ENCODE results near the gene ADCY2.

Gene ADCY2

GRCh38 chr5:7845557-7845956 is 449.6 kb downstream of the ADCY2 start:
- DNase-seq (ENCODE audit: low read depth, low spot score) = no peak
- no peak for TF ChIP-seq CTCF (IDR thresholded peaks at IDR 0.05; ENCODE audit: insufficient read depth, low read length, missing control alignments)
- POLR2A ChIA-PET = no interaction called here
- no peak overlapping the region for H3K4me3 ChIP-seq (ENCODE audit: low read depth, low read length)
- CTCF ChIA-PET = interaction anchor here (1.0 kb wide), 1 partner anchor 21 kb away, joined by 3 read pairs; no protein-coding TSS in a partner anchor

DNA sequence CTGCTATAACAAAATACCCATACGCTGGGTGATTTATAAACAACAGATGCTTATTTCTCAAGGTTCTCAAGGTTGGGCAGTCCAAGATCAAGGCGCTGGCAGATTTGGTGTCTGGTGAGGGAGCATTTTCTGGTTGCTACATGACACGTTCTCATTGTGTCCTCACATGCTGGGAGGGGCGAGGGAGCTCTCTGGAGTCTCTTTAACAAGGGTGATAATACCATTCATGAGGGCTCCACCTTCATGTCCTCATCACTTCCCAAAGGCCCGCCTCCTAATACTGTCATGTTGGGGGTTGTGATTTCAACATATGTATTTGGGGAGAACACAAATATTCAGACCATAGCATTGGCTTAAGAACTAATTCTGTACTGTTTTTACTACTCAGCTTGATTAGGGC is 450.4 kb downstream of the ADCY2 start:
- POLR2A ChIA-PET = no interaction called here
- no peak overlapping the region for H3K4me3 ChIP-seq (ENCODE audit: low read depth, low read length)
- CTCF ChIA-PET = interaction anchor here (1.0 to 2.4 kb wide), 2 partner anchors 11 to 22 kb away, joined by 3 to 7 read pairs; no protein-coding TSS in a partner anchor
- DNase-seq (ENCODE audit: low read depth, low spot score) = no peak
- no peak for TF ChIP-seq CTCF (IDR thresholded peaks at IDR 0.05; ENCODE audit: insufficient read depth, low read length, missing control alignments)

DNA sequence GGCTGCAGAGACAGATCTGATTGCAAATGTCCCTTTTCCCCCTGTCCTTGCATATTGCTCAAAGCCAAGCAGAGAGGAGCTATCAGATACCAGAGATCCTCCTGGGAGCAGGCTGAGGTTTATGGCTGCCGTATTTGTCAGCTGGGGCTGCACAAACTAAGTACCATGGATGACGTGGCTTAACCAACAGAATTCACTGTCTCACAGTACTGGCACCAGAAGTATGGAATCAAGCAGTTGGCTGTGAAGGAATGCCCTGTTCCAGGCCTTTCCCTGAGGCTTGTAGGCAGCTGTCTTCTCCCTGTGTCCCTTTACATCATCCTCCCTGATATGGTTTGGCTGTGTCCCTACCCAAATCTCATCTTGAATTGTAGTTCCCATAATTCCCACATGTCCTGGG is 452.4 kb downstream of the ADCY2 start:
- POLR2A ChIA-PET = no interaction called here
- DNase-seq (ENCODE audit: low read depth, low spot score) = no peak
- CTCF ChIA-PET = interaction anchor here (2.4 kb wide), 1 partner anchor 9 kb away, joined by 7 read pairs; no protein-coding TSS in a partner anchor
- no peak for TF ChIP-seq CTCF (IDR thresholded peaks at IDR 0.05; ENCODE audit: insufficient read depth, low read length, missing control alignments)
- H3K4me3 ChIP-seq (ENCODE audit: low read depth, low read length) = no peak overlapping the region

GRCh38 chr5:7849681-7850394 is 453.9 kb downstream of the ADCY2 start:
- DNase-seq (ENCODE audit: low read depth, low spot score) = no peak
- peak overlapping the region; percentile 34 for H3K4me3 ChIP-seq (ENCODE audit: low read depth, low read length)
- CTCF ChIA-PET = no interaction called here
- POLR2A ChIA-PET = no interaction called here
- peak; percentile 14 for TF ChIP-seq CTCF (IDR thresholded peaks at IDR 0.05; ENCODE audit: insufficient read depth, low read length, missing control alignments)

DNA sequence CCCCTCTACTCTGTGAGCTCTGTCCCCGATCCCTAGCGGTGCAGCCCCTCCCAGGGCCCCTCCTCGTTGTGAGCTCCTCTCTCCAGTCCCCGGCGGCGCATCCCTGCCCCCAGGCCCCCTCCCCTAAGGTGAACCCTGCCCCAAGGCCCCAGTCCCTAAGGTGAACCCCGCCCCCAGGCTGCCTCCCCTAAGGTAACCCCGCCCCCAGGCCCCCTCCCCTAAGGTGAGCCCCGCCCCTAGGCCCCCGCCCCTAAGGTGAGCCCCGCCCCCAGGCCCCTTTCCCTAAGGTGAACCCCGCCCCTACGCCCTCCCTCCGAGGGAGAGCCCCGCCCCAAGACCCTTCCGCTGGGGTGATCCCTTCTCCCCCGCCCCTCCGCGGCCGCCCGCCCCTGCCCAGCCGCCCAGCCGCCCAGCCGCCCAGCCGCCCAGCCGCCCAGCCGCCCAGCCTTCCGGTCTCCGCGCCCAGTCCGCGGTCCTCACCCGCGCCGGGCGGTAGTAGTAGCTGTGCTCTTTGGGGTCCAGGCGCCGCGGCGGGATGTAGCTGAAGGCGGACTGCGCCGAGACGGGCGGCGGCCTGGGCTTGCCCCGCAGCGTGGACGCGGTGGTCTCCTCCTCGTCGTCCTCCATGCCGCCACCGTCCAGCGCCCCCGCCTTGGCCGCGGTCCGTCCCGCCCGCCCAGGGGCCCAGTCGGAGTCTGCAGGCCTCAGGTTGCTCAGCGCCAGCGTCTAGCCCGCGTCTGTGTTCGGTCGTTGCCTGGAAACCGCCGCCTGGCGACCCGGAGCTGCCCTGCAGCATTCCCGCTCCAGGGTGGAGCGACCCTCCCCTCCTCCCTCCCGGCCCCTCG is 454.7 kb downstream of the ADCY2 start, which contains the start of gene CFAP90:
Gene CFAP90 (minus strand): TSS at position 739 of the 845 bp plus-strand sequence. CDS start 112 bp downstream, at position 627.
- ChIA-PET CTCF (no interaction called here), POLR2A (no interaction called here)
- H3K4me3 ChIP-seq (ENCODE audit: low read depth, low read length) = peak within 1 kb of the TSS; percentile 55
- DNase-seq (ENCODE audit: low read depth, low spot score) = no peak
- peak; percentile 60 for TF ChIP-seq CTCF (IDR thresholded peaks at IDR 0.05; ENCODE audit: insufficient read depth, low read length, missing control alignments)

DNA sequence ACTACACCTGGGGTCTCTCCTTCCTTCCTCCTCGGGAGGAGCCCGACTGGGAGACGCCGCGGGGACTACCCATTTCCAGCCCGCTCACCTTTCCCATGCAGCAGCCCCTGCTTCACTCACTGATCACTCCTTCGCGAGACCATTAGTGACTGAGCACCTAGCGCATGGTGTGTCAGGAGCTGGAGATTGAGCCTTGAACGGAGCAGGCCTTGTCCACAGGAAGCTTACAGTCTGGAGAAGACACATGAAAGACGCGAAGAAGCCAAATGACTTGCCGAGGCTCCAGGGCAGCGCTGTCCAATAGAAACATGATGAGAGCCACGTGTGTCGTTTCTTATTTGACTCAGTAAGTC is 455.3 kb downstream of the ADCY2 start:
- no peak for TF ChIP-seq CTCF (IDR thresholded peaks at IDR 0.05; ENCODE audit: insufficient read depth, low read length, missing control alignments)
- CTCF ChIA-PET = no interaction called here
- POLR2A ChIA-PET = no interaction called here
- H3K4me3 ChIP-seq (ENCODE audit: low read depth, low read length) = peak overlapping the region; percentile 55
- DNase-seq (ENCODE audit: low read depth, low spot score) = no peak

Data from AG04449 (cell line).